GM19397 (cell line): ENCODE data around the gene KCNAB3.
A peak's percentile ranks its signal among the peaks of the same experiment; 100 is the strongest.

ENCODE experiments used
- ATAC-seq: cut with Tn5 transposase; IDR thresholded peaks from one replicate; pipeline ENCODE4 v1.9.1; 2021; ENCODE audit warnings: mild to moderate bottlenecking, moderate library complexity; ENCODE audit not compliant: unreplicated experiment

Gene KCNAB3

GRCh38 chr17:7903154-7904103, 26.2 kb downstream of the KCNAB3 start:
- no peak for ATAC-seq

GRCh38 chr17:7897773-7898172, 31.9 kb downstream of the KCNAB3 start:
- ATAC-seq: no peak

GRCh38 chr17:7897090-7897489, 32.6 kb downstream of the KCNAB3 start:
- ATAC-seq: no peak

- ATAC-seq: no peak
Observed at GRCh38 chr17:7894866-7895265, 34.8 kb downstream of the KCNAB3 start.

GRCh38 chr17:7894226-7894625, 35.4 kb downstream of the KCNAB3 start:
- no peak for ATAC-seq

GRCh38 chr17:7893187-7893880, 36.3 kb downstream of the KCNAB3 start:
- ATAC-seq: no peak

GRCh38 chr17:7889166-7889955, 40.3 kb downstream of the KCNAB3 start:
- ATAC-seq: no peak

GRCh38 chr17:7888184-7888920, 41.3 kb downstream of the KCNAB3 start, which contains the start of gene CHD3:
Gene CHD3, plus strand, starts transcription at chr17:7888789. Its CDS starts 212 bp downstream, at chr17:7889001.
- ATAC-seq: no peak

- peak; percentile 45 for ATAC-seq
Observed at GRCh38 chr17:7887482-7888183, 42.0 kb downstream of the KCNAB3 start.

- no peak for ATAC-seq
Observed at GRCh38 chr17:7887038-7887481, 42.6 kb downstream of the KCNAB3 start.

- no peak for ATAC-seq
Observed at GRCh38 chr17:7886227-7887037, 43.2 kb downstream of the KCNAB3 start.

GRCh38 chr17:7885367-7886226, 44.1 kb downstream of the KCNAB3 start:
- ATAC-seq: peak; percentile 31

GRCh38 chr17:7884581-7885366, 44.9 kb downstream of the KCNAB3 start:
- ATAC-seq: peak; percentile 6

GRCh38 chr17:7883781-7884386, 45.8 kb downstream of the KCNAB3 start:
- no peak for ATAC-seq

- no peak for ATAC-seq
Observed at GRCh38 chr17:7882629-7883028, 47.0 kb downstream of the KCNAB3 start.

- ATAC-seq: no peak
Observed at GRCh38 chr17:7882068-7882467, 47.6 kb downstream of the KCNAB3 start.
